ENCODE data around the gene UFM1.

UFM1 gene

GRCh38 chr13:38405216-38405615 is 55.6 kb downstream of the UFM1 start:
- TF ChIP-seq CTCF (IDR thresholded peaks at IDR 0.05): no peak

GRCh38 chr13:38409771-38410170 is 60.1 kb downstream of the UFM1 start:
- TF ChIP-seq CTCF (IDR thresholded peaks at IDR 0.05): no peak

GRCh38 chr13:38412266-38412665 is 62.6 kb downstream of the UFM1 start:
- no peak for TF ChIP-seq CTCF (IDR thresholded peaks at IDR 0.05)

Data from LNCAP (cell line).